AG09309 (cell line): ENCODE results near the gene KRTAP10-10.
A peak's percentile ranks its signal among the peaks of the same experiment; 100 is the strongest.
"Not testable (repeated sequence)": the region's sequence is repeated elsewhere in the genome, so short reads cannot be mapped to it uniquely, and the experiment has no call there.

ENCODE experiments used
- DNase-seq: peaks from one replicate; pipeline ENCODE4 v3.0.0-alpha.2; 2010; ENCODE audit warnings: low read depth
- H3K4me3 ChIP-seq: 2 replicates; pipeline ENCODE4 v1.5.1; 2011; ENCODE audit warnings: mild to moderate bottlenecking, low read depth, low read length, moderate library complexity; ENCODE audit not compliant: control insufficient read depth
- CTCF ChIP-seq: IDR thresholded peaks from 2 replicates; pipeline ENCODE4 v1.5.1; 2011; ENCODE audit warnings: mild to moderate bottlenecking, low read depth, low read length, inconsistent platforms; ENCODE audit not compliant: insufficient read depth, control insufficient read depth; ENCODE audit errors: missing control alignments

The KRTAP10-10 gene

GRCh38 chr21:44618504-44618903, 18.7 kb upstream of the KRTAP10-10 start:
- DNase-seq: no peak
- peak; percentile 47 for TF ChIP-seq CTCF
- no peak overlapping the region for H3K4me3 ChIP-seq

- TF ChIP-seq CTCF: no peak
- no peak overlapping the region for H3K4me3 ChIP-seq
- no peak for DNase-seq
Measured at GRCh38 chr21:44618909-44619308, 18.2 kb upstream of the KRTAP10-10 start.

- TF ChIP-seq CTCF: no peak
- DNase-seq: no peak
- H3K4me3 ChIP-seq: no peak overlapping the region
Measured at GRCh38 chr21:44619886-44620285, 17.3 kb upstream of the KRTAP10-10 start.

DNA sequence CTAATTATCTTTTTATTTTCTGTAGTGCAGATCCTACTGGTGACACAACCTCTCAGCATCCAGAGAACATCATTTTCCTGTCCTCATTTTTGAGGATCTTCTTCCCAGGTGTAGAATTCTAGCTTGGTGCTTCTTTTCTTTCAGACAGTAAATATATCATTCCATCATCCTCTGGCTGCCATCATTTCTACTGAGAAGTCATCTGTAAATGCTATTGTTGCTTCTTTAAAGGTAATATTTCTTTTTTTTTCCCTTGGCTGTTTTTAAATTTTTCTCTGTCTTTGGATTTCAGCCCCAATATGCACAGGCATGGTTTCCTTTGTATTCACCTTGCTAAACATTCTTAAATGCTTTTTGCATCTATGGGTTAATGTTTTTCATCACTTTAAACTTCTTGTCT, 13.6 kb upstream of the KRTAP10-10 start:
- DNase-seq: no peak
- H3K4me3 ChIP-seq: no peak overlapping the region
- no peak for TF ChIP-seq CTCF

DNA sequence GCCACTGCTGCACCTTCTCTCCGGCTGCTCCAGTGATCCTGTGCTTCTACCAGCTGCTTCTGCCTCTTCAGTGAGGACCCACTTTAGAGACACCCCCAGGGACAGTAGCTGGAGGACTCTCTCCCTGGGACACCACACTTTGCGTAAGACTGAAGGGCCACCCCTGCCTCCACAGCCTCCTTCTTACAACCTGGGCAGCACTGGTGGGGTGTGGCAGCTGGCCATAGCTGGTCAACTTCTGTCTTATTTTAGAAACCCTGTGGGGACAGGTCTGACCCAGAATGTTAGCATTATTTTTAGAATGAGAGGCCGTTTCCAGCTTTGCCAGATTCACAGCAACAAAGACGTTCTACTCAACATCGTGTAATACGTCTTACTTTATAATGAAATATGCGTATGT, 11.4 kb upstream of the KRTAP10-10 start:
- no peak for DNase-seq
- no peak overlapping the region for H3K4me3 ChIP-seq
- TF ChIP-seq CTCF: no peak

DNA sequence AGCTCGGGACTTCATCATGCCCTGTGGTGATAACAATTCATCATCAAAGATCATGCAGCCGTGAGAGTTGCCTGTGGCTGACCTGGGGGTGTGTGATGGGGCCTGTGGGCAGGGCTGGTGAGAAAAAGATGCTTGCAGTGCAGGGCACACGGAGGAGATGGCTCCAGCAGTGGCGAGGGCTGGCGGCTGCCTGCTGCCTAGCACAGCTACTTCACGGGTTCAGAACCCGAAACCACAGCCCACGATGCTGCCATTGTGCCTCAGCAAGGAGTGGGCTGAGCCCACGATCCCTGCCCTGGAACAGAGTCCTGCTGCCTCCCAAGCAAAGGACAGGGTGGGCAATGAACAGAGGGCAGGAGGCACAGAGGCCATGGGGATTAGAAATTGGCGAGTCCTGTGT, 10.9 kb upstream of the KRTAP10-10 start:
- H3K4me3 ChIP-seq: no peak overlapping the region
- no peak for TF ChIP-seq CTCF
- no peak for DNase-seq

GRCh38 chr21:44626673-44627143, 10.4 kb upstream of the KRTAP10-10 start, which contains the start of gene KRTAP10-9:
TSS of gene KRTAP10-9 (plus strand) at chr21:44627093. CDS start at chr21:44627172, 79 bp downstream.
- no peak within 1 kb of the TSS for H3K4me3 ChIP-seq
- no peak for TF ChIP-seq CTCF
- DNase-seq: no peak

DNA sequence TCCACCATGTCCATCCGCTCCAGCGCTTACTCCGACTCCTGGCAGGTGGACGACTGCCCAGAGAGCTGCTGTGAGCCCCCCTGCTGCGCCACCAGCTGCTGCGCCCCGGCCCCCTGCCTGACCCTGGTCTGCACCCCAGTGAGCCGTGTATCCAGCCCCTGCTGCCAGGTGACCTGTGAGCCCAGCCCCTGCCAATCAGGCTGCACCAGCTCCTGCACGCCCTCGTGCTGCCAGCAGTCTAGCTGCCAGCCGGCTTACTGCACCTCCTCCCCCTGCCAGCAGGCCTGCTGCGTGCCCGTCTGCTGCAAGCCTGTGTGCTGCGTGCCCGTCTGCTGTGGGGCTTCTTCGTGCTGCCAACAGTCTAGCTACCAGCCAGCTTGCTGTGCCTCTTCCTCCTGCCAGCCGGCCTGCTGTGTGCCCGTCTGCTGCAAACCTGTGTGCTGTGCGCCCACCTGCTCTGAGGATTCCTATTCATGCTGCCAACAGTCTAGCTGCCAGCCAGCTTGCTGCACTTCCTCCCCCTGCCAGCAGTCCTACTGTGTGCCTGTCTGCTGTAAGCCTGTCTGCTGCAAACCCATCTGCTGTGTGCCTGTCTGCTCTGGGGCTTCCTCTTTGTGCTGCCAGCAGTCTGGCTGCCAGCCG, 9.9 kb upstream of the KRTAP10-10 start:
- DNase-seq, H3K4me3 ChIP-seq: not testable (repeated sequence)

DNA sequence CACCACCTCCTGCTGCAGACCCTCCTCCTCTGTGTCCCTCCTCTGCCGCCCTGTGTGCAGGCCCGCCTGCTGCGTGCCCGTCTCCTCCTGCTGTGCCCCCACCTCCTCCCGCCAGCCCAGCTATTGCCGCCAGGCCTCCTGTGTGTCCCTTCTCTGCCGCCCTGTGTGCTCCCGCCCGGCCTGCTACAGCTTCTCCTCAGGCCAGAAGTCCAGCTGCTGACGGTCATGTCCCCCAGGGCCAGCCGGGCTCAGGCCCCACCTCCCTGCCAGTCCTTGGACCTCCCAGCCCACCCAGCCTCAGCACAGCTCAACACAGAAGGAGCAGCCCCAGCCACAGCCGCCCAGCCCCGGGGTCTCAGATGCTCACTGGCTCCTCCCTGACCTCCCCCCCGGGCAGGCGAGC, 9.3 kb upstream of the KRTAP10-10 start:
- DNase-seq, H3K4me3 ChIP-seq: not testable (repeated sequence)
